Nucleus accumbens (tissue), 56 donors: ENCODE results near the gene SIGLEC12.

Experiments used
- DNase-seq, 56 donors: peaks; one replicate each; lab custom pipeline; 2025; lab: John Stamatoyannopoulos, UW

Gene SIGLEC12

DNA sequence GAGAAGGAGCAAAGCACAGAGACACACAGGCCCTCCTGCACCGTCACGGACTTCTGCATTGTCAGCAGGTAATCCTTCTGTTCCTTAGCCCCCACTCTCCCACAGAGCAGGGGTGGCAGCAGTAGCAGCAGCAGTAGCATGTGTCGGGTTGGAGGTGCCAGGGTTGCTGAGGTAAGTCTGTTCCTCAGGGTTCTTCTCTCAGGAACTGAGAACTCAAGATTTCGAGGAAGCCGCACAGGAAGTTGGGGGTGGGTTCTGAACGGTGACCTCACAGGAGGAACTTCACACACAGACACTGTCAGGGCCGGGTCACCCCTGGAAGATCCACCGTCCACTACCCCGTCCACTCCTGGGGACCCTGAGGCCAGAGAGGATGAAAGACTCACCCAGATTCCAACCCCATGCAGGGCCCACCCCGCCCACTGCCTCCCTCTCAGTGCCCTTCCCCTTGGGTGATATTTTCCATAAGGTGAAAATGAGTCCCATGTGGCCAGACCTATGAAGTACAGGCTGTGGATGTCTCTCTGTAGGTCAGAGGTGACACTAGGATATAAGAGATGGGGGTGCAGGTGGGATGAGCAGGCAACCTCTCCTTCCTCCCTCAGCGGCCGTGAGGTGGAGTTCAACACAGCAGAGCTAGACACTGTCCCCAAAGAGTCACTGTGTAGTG lies at the start of gene SIGLEC12:
SIGLEC12 (minus strand) TSS at position 207 of the 670 bp plus-strand sequence; CDS start at position 140, 67 bp downstream.
- DNase-seq: peak in 13 of 56 donors; percentile 2 to 30 (median 10)

DNA sequence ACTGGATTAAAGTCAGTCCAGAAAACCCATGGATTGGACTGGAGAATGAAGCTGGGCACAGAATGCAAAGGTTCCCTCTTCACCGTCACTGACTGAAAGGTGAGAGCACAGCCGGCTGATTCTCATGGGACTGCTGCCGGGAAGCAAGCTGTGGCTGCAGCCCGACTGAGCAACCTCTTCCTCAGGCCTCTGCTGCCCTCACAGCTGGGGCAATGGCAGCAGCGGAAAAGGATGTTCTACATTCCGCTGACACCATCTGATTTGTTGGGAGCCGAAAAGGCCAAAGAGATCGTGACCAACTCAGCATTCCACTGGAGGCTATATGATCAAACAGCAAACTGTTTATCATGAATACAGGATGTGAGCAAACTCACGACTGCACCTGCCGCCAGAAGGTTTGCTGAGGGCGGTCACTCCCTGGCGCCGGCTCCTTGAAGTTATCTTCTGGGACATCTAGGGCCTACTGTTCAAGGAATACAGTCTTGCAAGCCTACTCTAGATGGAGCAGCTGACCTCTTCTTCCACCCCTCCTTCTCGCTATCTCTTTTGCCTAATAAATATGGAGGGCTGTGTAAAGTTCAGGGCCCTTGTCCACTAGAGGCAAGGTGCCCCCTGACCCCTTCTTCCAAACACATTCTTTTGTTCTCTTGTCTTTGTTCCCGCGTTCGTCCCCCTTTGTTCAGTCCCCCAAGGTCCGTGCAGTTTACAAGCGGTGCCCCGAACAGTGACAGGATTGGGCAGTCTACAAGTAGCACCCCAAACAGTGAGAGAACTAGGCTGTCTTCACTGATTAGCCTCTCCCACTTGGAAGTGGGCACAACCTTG lies 49.5 kb upstream of the SIGLEC12 start:
- no peak for DNase-seq

DNA sequence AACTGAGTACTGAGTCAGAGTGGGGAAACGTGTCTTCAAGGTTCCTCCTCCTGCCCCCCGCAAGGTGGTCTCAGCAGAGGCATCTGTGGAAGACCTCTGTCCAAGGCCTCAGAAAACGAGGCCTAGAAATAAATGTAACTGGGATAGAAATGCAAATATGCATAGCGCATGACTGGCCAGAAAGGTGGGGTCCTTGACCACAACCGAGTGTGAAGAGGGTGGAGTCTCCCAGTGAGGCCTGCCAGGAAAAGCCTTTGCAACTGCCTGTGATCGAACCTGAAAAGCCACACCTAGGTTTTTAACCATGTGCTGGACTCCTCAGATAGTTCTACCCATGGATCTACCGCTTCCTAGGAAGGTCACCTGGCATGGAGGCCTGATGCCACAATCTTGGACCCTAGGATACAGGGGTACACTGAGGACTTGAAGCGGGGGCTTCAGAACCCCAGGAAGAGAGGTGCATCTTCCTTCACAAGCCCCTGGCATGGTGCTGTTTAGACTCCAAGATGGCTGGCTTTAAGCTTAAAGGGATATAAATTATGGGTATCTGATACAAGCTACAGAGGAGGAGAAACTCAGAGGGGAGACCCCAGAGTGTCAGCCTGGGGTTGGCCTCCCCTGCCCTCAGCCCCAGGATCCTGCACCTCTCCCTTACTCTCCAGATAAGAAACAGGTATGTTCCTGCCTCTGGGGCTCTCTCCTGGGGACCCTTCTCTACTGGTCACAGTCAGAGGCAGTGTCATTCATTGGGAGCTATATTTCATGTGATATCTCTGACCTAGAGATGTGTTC lies 48.1 kb upstream of the SIGLEC12 start:
- no peak for DNase-seq

DNA sequence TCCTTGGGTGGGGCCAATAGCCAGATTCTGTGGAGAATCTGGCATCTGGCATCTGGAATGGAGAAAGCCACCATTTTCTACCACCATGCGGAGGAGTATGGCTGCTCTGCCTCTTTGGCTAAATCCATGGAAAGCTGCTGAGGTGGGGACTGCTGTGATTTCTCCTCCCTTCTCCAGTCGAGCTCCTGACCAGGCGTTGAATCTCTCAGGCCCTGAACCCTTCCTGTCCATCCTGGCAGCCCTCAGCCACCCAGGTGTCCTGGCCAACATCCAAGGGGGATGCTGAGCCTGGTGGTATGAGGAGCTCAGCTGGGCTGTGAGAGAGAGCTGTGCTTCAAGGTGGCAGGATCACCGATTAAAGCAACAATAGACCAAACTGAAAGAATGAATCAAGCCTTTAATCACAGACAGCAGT lies 47.3 kb upstream of the SIGLEC12 start:
- no peak for DNase-seq

DNA sequence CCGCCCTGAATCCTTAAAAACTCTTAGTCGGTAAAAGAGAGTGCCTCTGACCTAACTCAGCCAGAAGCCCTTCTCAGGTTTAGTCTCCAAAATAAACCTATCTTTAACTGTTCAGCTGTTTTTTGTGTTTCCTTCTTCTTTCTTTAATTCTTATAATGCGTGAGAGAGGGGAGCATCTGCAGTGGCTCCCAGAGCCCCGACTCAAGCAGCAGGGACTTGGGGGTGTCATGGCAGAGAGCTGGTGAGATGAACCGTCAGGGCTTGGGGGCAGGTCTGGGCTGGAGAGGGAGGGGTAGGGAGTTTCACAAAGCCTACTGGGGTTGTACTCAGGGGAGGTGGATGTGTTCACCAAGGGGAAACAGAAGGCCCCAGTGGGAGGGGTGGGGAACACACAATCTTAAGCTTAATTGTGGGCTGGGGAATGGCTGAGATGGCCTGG lies 46.6 kb upstream of the SIGLEC12 start:
- no peak for DNase-seq

DNA sequence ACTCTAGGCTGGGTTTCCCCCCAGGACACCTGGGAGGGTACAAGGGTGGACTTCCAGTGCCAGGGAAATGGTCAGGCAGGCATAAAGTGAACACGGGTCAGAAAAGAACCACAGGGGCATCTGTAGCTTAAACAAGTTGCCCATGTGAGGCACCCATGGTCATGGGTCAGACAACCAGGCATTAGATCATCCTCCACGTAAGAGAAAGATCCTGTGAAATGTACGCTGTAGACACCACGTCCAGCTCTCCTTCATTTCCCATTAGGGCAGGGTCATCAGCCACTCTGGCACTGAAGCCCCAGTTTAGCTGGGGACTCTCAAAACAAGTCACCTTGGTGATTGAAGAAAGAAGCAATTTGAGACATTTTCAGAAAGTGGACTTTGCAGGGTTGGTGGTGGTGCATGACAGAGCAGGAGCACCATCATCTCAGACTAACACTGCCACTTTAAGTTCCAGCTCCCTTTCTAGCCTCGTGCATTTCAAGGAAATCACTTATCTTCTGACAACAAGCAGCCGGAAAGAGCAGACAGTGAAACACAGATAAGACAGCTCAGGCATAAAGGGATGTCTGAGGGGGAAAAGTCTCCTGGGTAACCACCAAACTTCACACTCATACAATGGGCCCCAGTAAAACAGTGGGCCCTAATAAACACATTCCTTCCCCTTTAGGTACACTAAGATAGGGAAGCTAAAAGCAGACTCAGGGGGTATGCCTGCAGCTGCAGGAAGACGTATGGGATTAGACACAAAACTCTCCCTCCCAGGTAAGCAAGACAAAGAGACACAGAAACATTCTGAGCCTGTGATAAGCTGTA lies 46.0 kb upstream of the SIGLEC12 start:
- DNase-seq: no peak

DNA sequence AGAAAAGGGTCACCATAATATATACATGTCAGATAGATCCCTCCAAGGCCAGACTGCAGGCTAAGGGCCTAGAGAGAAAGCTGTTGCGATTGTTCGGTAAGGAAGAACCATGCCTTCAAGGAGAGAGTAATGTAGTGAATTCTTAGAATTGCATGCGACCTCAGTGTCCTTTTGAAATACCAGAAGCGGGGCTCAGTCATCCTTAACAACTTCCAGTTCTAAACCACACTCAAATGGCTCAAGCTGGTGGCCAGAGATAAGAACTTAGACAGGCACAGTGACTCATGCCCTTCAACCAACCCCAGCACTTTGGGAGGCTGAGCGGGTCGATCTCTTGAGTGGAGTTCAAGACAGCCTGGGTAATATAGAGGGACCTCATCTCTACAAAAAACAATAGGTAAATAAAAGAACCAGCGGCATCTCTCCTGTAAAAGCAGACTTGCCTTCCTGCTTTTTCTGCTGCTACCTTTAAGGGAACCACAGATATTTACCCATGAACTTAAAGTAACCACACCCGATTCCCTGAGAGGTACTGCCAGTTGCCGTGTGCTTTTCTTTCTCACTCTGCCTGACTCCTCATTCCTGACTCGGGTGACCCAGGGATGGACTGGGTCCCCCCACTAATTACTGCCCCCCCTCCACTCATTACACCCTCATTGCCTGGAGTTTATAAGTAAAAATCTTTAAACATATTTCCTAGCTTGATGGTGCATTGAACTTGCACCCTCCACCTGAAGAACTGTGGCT lies 45.2 kb upstream of the SIGLEC12 start:
- no peak for DNase-seq

DNA sequence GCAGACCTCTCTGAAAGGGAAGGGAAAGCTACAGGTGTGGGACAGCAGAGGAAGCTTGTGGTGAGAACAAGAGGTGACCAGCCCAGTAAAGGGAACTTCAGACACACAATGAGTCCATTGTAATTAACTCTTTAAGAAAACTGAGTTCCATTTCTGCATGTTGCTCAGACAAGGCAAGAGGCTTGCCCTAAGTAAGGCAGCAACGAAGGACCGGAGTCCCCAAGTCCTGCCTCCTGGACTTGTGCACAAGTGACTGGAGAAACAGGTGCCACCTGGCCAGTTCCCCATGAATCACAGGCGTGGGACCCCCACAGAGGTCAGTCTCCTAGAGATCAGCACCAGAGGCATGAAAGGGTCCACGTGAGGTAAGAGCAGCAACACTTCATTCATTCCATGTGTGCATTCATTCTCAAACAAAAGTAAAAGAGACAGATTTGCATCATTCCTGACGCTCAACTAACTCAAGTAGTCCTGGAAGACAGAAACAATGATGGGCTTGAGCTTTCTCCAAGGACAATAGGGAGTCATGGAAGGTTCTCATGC lies 44.6 kb upstream of the SIGLEC12 start:
- DNase-seq: no peak

DNA sequence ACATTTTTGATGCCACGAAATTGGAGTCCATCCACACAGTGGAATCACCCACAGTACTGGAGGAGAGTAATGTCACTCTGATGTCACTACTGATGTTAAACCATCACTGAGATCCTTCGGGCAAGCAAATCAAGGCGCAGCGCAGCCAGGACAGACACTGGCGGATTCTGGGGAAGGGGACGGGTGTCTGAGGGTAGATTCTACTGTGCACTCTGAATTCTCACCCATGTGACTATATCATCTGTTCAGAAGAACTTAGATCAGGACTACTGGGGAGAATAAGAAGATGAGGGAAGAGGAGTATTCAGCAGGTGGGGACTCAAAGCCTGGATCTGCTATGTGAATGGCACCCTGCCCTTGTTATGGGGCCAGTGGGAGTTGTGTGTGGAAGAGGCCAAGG lies 42.4 kb upstream of the SIGLEC12 start:
- no peak for DNase-seq

DNA sequence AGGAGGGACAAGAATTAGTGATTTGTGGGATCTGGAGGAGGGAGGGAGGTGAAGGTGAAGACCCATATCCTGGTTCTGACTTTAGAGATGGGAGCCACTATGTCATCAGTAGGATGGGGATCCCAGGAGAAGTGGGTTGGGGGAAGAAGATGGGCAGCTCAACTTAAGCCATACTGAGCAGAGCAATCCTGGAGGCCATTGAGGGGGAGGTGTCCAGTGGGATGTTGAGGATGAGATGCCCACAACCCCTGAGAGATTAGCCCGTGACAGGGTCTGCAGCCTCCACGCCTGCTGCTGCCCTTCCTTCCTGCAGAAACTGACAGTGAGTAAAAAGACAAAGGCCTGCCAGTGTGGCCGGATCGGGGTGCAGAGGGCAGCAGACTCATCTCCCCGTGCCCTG lies 41.1 kb upstream of the SIGLEC12 start:
- DNase-seq: no peak

DNA sequence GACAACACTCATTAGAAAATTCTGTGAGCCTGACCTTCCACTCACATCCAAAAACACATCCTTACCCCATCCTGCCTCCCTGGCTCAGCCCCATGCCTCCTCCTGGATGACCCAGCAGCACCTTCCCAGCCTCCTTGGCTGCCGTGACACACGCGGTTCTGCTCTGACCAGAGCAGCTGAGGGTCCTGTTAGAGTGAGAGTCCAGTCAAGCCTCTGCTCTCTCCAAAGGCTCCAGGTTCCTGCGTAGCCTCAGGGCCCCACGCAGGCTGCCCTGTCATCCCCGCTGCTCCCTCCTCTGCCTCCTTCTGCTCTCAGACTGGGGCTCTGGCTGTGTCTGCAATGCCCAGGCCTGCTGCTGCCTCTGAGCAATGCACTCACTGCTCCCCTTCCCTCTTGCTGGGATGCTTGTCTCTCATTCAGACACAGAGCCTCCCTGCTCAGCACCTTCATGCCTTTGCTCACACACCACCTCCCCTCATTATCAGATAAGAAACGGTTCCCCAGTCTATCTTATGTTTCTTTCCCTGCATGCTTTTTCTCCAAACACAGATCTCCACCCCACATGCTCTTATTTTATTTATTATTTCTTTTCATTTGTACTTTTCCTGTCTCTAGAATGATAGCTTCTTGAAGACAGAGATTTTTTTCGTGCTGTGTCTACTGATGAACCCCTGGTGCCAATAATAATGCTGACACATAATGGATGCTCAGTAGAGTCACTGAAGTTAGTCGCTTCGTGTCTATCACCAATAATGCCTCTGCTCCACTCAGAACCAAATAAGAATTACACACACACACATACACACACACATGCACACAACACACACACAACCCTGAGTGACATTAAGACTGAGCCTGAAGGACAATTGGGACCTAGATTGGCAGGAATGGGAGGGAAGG lies 40.1 kb upstream of the SIGLEC12 start:
- no peak for DNase-seq

DNA sequence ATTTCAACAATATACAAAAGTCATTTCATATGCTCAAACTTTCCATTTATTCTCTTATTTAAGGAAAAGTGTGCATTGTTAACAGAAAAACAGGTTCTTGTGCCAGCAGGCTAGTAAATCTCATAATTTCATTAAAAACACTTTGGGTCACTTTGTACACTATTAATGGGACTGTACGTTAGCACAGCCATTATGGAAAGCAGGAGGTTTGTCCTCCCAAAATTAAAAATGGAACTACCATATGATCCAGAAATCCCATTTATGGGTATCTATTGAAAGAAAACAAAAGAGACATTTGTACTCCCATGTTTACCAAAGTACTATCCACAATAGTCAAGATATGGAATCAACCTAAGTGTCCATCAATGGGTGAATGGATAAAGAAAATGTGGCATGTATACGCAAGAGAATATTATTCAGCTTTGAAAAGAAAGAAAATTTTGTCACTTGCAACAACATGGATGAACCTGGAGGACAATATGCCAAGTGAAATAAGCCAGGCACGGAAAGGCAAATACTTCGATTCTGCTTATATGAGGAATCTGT lies 38.3 kb upstream of the SIGLEC12 start:
- DNase-seq: no peak

DNA sequence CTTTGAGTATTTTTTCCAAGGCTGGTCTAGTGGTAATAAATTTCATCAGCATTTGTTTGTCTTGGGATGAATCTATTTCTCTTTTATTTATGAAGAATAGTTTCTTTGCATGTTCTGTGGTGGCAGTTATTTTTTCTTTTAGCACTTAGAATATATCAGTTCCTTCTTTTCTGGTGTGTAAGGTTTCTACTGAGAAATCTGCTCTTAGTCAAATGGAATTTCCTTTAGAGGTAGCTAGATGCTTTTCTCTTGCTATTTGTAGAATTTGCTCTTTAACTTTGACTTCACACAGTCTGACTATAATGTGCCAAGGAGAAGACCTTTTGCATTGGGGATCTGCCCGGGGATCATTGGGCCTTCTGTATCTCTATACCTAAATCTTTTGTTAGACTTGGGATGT lies 33.9 kb upstream of the SIGLEC12 start:
- DNase-seq: no peak

DNA sequence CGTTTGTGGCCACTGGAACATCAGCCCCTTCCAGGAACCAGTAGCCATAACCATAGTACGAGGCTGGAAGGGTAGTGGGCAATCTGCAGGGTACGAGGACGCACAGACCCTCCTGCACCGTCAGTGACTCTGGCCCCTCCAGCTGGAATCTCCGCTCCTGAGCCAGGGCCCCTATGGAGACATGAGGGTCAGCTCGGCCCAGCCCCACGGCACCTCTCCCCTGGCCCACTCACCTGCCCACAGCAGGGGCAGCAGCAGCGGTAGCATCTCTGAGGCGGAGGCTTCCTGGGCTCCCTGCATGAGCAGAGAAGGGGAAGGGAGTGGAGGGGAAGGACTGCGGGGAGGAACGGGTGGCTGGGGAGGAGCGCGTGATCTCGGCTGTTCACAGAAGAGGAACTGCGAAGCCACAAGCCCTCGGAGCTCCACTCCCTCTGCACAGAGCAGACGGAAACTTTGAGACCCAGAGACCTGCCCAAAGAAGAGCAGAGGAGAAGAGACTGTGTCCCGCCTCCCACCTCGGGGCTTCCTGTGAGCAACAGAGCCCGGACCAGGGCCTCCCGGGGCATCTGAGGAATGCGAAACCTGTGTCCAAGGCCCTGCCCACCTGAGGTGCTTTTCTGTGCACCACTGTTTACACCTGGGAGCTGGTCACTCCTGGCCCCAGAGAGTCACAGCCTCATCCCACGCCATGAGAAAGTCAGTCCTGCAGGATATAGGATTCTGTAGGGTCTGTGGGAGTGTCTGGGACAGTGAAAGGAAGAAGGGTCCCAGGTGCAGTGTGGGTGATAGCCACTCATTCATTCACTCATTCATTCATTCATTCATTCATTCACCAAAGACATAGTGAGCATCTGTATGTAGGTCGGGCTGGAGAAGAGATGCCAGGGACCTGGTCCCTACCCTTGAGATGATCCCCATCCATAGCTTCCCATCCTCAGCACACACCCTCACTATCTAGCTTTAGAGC lies 30.0 kb upstream of the SIGLEC12 start, which contains the start of gene SIGLEC6:
SIGLEC6 (minus strand) TSS at position 322 of the 967 bp plus-strand sequence; CDS start at position 300, 22 bp downstream.
- DNase-seq: peak in 22 of 56 donors; percentile 1 to 37 (median 15)

DNA sequence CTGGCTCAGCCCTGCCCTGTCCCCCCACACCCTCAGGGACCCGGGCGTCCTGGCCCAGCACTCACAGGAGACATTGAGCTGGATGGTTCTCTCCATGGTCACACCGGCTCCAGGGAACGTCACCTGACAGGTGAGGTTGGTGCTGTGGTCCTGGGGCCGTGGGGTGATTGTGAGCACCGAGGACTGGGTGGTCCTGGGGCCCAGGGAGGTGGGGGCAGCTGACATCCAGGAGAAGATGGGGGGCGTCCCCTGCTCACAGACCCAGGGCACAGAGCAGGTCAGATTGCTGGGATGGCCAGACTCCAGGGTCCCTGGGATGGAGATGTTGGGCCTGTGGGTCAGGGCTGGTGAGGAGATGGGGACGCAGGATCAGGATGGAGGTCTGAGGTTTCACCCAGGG lies 29.0 kb upstream of the SIGLEC12 start:
- no peak for DNase-seq

DNA sequence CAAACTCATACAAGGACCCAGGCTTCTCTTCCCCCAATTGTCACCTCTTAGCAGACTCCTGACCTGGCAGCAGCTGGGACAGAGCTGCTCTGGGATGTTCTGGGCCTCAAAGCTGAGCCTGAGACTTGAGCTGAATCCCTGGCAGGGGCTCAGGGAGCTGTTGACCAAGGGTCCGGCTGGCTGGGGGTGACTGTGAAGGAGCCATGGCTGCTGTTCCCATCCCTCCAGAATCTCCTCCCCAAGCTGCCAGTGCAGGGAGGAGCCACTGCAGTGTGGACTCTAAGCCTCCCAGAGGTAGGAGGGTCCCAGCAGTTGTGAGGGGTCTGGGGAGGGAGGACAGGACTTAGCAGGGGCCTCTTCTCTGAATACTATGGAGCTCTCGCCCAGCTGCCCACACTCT lies 27.7 kb upstream of the SIGLEC12 start:
- no peak for DNase-seq

DNA sequence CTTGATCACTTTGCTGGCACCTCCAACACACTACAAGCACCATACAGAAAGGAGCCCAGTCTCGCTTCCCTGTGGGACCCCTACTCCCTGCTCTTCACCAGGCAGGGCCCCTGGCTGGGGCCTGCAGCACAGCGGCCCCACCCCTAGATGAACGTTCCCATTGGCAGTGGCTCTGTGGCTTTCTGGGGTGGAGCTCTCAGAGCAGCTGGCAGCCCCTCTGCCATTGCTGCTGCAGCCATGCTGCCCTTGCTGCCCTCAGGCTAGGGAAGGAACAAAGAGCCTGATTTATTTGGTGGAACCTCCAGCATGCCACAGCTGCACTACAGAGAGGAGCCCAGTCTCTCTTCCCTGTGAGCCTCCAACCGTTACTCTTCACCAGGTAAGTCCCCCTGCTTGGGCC lies 24.1 kb upstream of the SIGLEC12 start:
- DNase-seq: no peak
